Loucy (cell line): Measurements from ENCODE around the gene SLC6A19.

Experiments
- H2AFZ ChIP-seq: fragments of 200-600 bp; sonication (generic); 2 replicates; pipeline ENCODE4 v1.6.0; 2016; ENCODE audit warnings: antibody characterized with exemption, mild to moderate bottlenecking, low read length, moderate library complexity
- H3F3A ChIP-seq: fragments of 200-600 bp; 2 replicates; pipeline ENCODE4 v1.6.0; 2016; ENCODE audit warnings: antibody characterized with exemption, low read depth, mild to moderate bottlenecking
- H3K27me3 ChIP-seq: fragments of 200-600 bp; sonication (generic); 2 replicates; pipeline ENCODE4 v1.6.1; 2014; ENCODE audit warnings: low read length, mild to moderate bottlenecking; ENCODE audit not compliant: insufficient read depth, poor library complexity, severe bottlenecking
- H3K36me3 ChIP-seq: fragments of 200-600 bp; sonication (generic); 2 replicates; pipeline ENCODE4 v1.6.1; 2016; ENCODE audit warnings: low read length; ENCODE audit not compliant: insufficient read depth
- H3K4me1 ChIP-seq: fragments of 200-600 bp; sonication (generic); 2 replicates; pipeline ENCODE4 v1.5.1; 2014; ENCODE audit warnings: low read length, mild to moderate bottlenecking; ENCODE audit not compliant: insufficient read depth, poor library complexity, severe bottlenecking
- H3K4me2 ChIP-seq: fragments of 200-600 bp; sonication (generic); 2 replicates; pipeline ENCODE4 v1.6.0; 2014; ENCODE audit warnings: antibody characterized with exemption, low read length, low read depth, mild to moderate bottlenecking; ENCODE audit not compliant: poor library complexity, severe bottlenecking
- H3K4me3 ChIP-seq: fragments of 200-600 bp; sonication (generic); 2 replicates; pipeline ENCODE4 v1.5.1; 2014; ENCODE audit warnings: low read length, mild to moderate bottlenecking, mixed read lengths; ENCODE audit not compliant: poor library complexity, severe bottlenecking
- H3K79me2 ChIP-seq: fragments of 200-600 bp; sonication (generic); 2 replicates; pipeline ENCODE4 v1.6.1; 2014; ENCODE audit warnings: low read length; ENCODE audit not compliant: insufficient read depth
- H3K9ac ChIP-seq: fragments of 200-600 bp; sonication (generic); 2 replicates; pipeline ENCODE4 v1.6.0; 2014; ENCODE audit warnings: mild to moderate bottlenecking, low read depth, low read length, moderate library complexity; ENCODE audit not compliant: poor library complexity, severe bottlenecking
- H3K9me2 ChIP-seq: fragments of 200-600 bp; sonication (generic); replicated peaks from 2 replicates; pipeline ENCODE4 v1.6.1; 2016; ENCODE audit warnings: low read depth, low read length, mixed read lengths
- H3K9me3 ChIP-seq: fragments of 200-600 bp; sonication (generic); 2 replicates; pipeline ENCODE4 v1.6.1; 2014; ENCODE audit warnings: mild to moderate bottlenecking, antibody characterized with exemption, low read length, low read depth; ENCODE audit not compliant: insufficient read depth
- H4K20me1 ChIP-seq: fragments of 200-600 bp; sonication (generic); 2 replicates; pipeline ENCODE4 v1.6.0; 2014; ENCODE audit warnings: antibody characterized with exemption, low read length, mild to moderate bottlenecking; ENCODE audit not compliant: insufficient read depth, poor library complexity, severe bottlenecking
- EZH2phosphoT487 ChIP-seq: fragments of 200-600 bp; IDR thresholded peaks from 2 replicates; pipeline ENCODE4 v1.6.1; 2018; ENCODE audit warnings: antibody characterized with exemption, mild to moderate bottlenecking, moderate library complexity, borderline replicate concordance
- TF ChIP-seq, protein P1 (sequence below): fragments of 200-600 bp; sonication (generic); conservative IDR thresholded peaks from 2 replicates; pipeline ENCODE4 v1.5.1; 2014; ENCODE audit warnings: mild to moderate bottlenecking, antibody characterized with exemption, low read length

The SLC6A19 gene

GRCh38 chr5:1163366-1163765 is 38.0 kb upstream of the SLC6A19 start:
- Histone ChIP-seq H3K4me2 (no peak overlapping the region), H3K79me2 (peaks cover under 1% of the 10 kb centered on the region; the same call in 1 of the 2 replicates), H3K4me1 (peaks cover 12% of the 10 kb centered on the region), H3F3A (no peaks in the 10 kb centered on the region), H3K4me3 (no peak overlapping the region), H3K27me3 (no peaks in the 10 kb centered on the region), H3K36me3 (no peaks in the 10 kb centered on the region), H4K20me1 (no peaks in the 10 kb centered on the region), H3K9ac (no peak overlapping the region), H2AFZ (no peak overlapping the region), H3K9me3 (no peaks in the 10 kb centered on the region), H3K9me2 (no peaks in the 10 kb centered on the region)
- TF ChIP-seq EZH2phosphoT487: no peak
- TF ChIP-seq, protein P1, sequence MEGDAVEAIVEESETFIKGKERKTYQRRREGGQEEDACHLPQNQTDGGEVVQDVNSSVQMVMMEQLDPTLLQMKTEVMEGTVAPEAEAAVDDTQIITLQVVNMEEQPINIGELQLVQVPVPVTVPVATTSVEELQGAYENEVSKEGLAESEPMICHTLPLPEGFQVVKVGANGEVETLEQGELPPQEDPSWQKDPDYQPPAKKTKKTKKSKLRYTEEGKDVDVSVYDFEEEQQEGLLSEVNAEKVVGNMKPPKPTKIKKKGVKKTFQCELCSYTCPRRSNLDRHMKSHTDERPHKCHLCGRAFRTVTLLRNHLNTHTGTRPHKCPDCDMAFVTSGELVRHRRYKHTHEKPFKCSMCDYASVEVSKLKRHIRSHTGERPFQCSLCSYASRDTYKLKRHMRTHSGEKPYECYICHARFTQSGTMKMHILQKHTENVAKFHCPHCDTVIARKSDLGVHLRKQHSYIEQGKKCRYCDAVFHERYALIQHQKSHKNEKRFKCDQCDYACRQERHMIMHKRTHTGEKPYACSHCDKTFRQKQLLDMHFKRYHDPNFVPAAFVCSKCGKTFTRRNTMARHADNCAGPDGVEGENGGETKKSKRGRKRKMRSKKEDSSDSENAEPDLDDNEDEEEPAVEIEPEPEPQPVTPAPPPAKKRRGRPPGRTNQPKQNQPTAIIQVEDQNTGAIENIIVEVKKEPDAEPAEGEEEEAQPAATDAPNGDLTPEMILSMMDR: no peak

GRCh38 chr5:1163879-1164278 is 37.5 kb upstream of the SLC6A19 start:
- Histone ChIP-seq H3K9me2 (no peaks in the 10 kb centered on the region), H3K4me1 (peaks cover 17% of the 10 kb centered on the region), H3K4me3 (no peak overlapping the region), H3K4me2 (no peak overlapping the region), H4K20me1 (no peaks in the 10 kb centered on the region), H3K27me3 (no peaks in the 10 kb centered on the region), H3K9ac (no peak overlapping the region), H2AFZ (no peak overlapping the region), H3F3A (no peaks in the 10 kb centered on the region), H3K9me3 (no peaks in the 10 kb centered on the region), H3K36me3 (no peaks in the 10 kb centered on the region), H3K79me2 (peaks cover 6% of the 10 kb centered on the region; the same call in 1 of the 2 replicates)
- no peak for TF ChIP-seq EZH2phosphoT487
- TF ChIP-seq, protein P1: no peak

- Histone ChIP-seq H4K20me1 (no peaks in the 10 kb centered on the region), H3K36me3 (no peaks in the 10 kb centered on the region), H3K9me3 (no peaks in the 10 kb centered on the region), H3K9ac (no peak overlapping the region), H3K4me1 (peaks cover 26% of the 10 kb centered on the region), H2AFZ (no peak overlapping the region), H3K79me2 (peaks cover 17% of the 10 kb centered on the region; the same call in 1 of the 2 replicates), H3K9me2 (no peaks in the 10 kb centered on the region), H3K4me3 (no peak overlapping the region), H3K4me2 (no peak overlapping the region), H3F3A (no peaks in the 10 kb centered on the region), H3K27me3 (no peaks in the 10 kb centered on the region)
- TF ChIP-seq, protein P1: no peak
- TF ChIP-seq EZH2phosphoT487: no peak
Observed at GRCh38 chr5:1164696-1165630, 36.4 kb upstream of the SLC6A19 start.
